ENCODE results near the gene CCNJ.

Gene CCNJ

GRCh38 chr10:96075977-96076376, 32.6 kb downstream of the CCNJ start:
- no peak overlapping the region for H3K27ac ChIP-seq
- ChIA-PET CTCF (no interaction called here), POLR2A (ENCODE audit: low non-redundant PET) (no interaction called here)
- no peak for TF ChIP-seq CTCF (conservative IDR thresholded peaks at IDR 0.05; ENCODE audit: low read depth)
- DNase-seq (ENCODE audit: low spot score), result no peak

GRCh38 chr10:96077156-96077555, 33.8 kb downstream of the CCNJ start:
- no peak for DNase-seq (ENCODE audit: low spot score)
- ChIA-PET CTCF (no interaction called here), POLR2A (ENCODE audit: low non-redundant PET) (no interaction called here)
- no peak overlapping the region for H3K27ac ChIP-seq
- TF ChIP-seq CTCF (conservative IDR thresholded peaks at IDR 0.05; ENCODE audit: low read depth), result no peak

- no peak for DNase-seq (ENCODE audit: low spot score)
- TF ChIP-seq CTCF (conservative IDR thresholded peaks at IDR 0.05; ENCODE audit: low read depth), result no peak
- H3K27ac ChIP-seq, result no peak overlapping the region
- ChIA-PET CTCF (no interaction called here), POLR2A (ENCODE audit: low non-redundant PET) (no interaction called here)
Measured at GRCh38 chr10:96082153-96082552, 38.8 kb downstream of the CCNJ start.

GRCh38 chr10:96082748-96083147, 39.4 kb downstream of the CCNJ start:
- ChIA-PET CTCF (interaction anchor here (0.6 to 0.7 kb wide), 2 partner anchors 22 to 111 kb away, joined by 3 read pairs; no protein-coding TSS in a partner anchor), POLR2A (ENCODE audit: low non-redundant PET) (no interaction called here)
- no peak for TF ChIP-seq CTCF (conservative IDR thresholded peaks at IDR 0.05; ENCODE audit: low read depth)
- no peak for DNase-seq (ENCODE audit: low spot score)
- H3K27ac ChIP-seq, result no peak overlapping the region

- CTCF ChIA-PET, result interaction anchor here (0.8 kb wide), 1 partner anchor 250 kb away, joined by 3 read pairs; no protein-coding TSS in a partner anchor
- H3K27ac ChIP-seq, result peak overlapping the region; percentile 95
- POLR2A ChIA-PET (ENCODE audit: low non-redundant PET), result interaction anchor here (0.5 to 2.2 kb wide), 4 partner anchors 8 to 638 kb away, joined by 3 to 32 read pairs (median 4); partner anchors contain the start of gene ZNF518A
- DNase-seq (ENCODE audit: low spot score), result no peak
- TF ChIP-seq CTCF (conservative IDR thresholded peaks at IDR 0.05; ENCODE audit: low read depth), result no peak
Measured at GRCh38 chr10:96089116-96089515, 45.7 kb downstream of the CCNJ start.

GRCh38 chr10:96089670-96090462, 46.5 kb downstream of the CCNJ start:
- TF ChIP-seq CTCF (conservative IDR thresholded peaks at IDR 0.05; ENCODE audit: low read depth), result no peak
- DNase-seq (ENCODE audit: low spot score), result peak; percentile 90
- ChIA-PET CTCF (interaction anchor here (0.5 to 0.8 kb wide), 3 partner anchors 245 to 1123 kb away, joined by 3 to 5 read pairs (median 3); no protein-coding TSS in a partner anchor), POLR2A (ENCODE audit: low non-redundant PET) (interaction anchor here (0.5 to 2.2 kb wide), 5 partner anchors 8 to 638 kb away, joined by 3 to 32 read pairs (median 3); partner anchors contain the start of gene ZNF518A)
- H3K27ac ChIP-seq, result peak overlapping the region; percentile 95
